NCI-H2196 (cell line): Measurements from ENCODE around the gene KMT2C.
"Not testable (repeated sequence)": the region's sequence is repeated elsewhere in the genome, so short reads cannot be mapped to it uniquely, and the experiment has no call there.

Experiments
- DNase-seq: peaks from one replicate; lab custom pipeline; 2025; ENCODE audit not compliant: unreplicated experiment; lab: John Stamatoyannopoulos, UW

Gene KMT2C

DNA sequence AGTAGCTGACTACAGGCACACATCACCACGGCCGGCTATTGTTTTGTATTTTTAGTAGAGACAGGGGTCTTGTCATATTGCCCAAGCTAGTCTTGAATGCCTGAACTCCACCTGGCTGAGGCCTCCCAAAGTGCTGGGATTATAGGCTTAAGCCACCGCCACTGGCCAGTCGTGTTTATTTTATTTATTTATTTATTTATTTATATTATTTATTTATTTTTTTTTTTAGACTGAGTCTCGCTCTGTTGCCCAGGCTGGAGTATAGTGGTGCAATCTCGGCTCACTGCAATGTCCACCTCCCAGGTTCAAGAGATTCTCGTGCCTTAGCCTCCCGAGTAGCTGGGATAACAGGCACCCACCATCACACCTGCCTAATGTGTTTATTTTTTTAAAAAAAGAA, 6.0 kb upstream of the KMT2C start:
- not testable (repeated sequence) for DNase-seq

GRCh38 chr7:152441168-152441567, 5.4 kb upstream of the KMT2C start:
- DNase-seq, result not testable (repeated sequence)

- DNase-seq, result not testable (repeated sequence)
Measured at GRCh38 chr7:152438017-152438416, 2.2 kb upstream of the KMT2C start.

- not testable (repeated sequence) for DNase-seq
Measured at GRCh38 chr7:152436931-152437575, 1.2 kb upstream of the KMT2C start.

DNA sequence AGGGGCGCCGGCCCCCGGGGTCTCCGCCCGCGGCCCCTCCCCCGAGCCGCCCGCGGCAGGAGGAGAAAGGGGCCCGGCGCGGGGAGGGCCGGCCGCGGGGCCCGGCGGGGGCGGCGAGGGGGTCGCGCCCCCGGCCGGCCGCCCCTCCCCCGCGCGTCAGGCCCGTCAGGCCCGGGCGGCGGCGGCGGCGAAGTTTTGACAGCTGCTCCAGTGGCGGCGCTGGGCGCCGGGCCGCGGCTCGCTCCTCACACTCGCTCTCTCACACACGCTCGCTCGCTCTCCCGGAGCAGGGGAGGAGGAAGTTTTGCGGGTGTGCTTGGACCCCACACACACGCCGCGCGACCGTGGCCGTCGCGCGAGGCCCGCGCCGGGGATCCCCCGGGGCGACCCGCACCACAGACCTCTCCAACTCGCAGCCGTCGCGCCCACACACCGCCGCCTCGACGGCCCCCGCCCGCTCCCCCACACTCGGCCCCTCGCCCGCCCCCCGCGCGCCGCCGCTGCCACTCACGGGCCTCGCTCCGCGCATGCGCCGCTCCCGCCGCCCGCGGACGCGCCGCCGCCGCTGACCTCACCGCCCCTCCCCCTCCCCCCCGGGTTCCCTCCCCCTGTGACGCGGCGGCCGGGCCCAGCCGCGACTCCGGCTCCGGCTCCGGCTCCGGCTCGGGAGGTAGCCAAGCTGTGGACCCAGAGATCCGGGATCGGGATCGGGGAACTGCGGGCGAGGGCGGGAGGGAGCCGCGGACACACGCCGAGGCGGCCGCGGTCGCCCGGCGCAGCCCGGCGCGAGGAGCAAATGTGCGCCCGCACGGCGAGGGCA, 518 bp upstream of the KMT2C start:
- peak; percentile 83 for DNase-seq

DNA sequence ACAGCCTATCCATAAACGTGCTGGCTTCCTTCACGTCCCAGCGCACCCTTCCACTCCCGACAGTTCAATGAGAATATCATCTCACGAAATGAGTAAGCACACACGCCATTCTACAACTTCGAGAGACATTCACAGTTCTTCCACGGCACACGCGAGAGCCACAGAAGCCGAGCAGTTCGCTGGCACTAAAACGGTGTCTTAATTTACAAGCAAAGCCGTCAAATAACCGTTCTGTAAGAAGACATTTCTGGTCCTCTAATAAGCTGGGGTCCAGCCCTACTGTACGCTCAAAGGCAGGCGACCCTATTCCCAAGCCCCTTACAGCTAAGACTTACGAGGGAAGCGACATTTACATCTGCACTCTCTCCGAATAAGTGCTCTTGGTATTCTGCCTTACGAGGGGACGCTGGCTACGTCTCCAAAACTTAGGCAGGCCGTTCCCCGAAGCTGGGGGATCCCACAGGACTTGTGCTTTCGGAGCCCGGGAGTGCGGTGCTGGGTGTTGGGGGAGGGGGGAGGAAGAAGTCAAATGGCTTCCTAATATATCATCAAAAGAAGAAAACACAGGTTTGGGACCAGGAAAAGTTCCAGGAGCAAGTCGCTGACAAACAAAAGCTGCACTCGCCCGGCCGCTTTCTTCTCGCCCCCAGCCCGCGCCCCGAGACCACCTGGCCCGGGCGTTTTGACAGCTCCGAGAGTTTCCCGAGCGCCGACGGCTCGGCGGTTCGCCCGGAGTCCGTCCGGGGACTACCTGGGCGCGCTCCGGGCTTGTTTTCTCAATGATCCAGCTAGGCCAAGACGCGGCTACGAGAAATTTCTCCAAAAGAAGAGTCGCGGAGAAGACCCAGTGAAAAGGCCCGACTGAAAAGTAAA, 1.1 kb downstream of the KMT2C start:
- DNase-seq, result not testable (repeated sequence)

DNA sequence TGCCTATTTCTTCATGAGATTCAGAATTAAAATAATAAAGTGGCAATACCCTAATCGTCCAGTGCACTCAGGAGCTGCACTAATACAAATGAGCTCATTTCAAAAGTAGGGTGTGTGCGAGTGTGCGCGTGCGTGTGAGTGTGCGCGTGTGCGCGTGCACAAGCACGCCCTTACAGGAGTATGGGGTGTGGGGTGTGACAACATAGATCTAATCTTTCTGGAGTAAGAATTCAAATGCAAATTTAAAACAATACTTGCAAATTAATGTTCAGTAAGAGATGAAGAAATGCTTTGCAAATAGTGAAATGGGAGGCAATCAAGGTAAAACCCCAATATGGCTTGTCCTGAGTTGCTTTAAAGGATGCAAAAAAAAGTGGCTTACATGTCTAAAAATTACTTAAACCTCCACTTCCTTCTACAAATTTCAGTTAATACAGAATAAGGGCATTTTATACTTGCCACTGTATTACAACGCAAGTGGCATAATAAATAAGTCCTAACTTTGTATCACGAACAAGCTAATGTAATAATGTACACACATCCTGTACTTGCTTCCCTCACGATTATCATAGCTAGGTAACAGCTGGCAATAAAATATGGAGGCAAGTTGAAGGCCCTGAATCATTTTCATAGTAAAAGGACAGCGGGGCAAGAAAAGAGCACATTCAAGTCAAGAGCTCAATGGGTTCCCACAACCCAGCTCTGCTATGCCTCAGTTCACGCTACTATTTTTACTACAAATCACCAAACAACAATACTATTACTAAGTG, 1.9 kb downstream of the KMT2C start:
- not testable (repeated sequence) for DNase-seq

DNA sequence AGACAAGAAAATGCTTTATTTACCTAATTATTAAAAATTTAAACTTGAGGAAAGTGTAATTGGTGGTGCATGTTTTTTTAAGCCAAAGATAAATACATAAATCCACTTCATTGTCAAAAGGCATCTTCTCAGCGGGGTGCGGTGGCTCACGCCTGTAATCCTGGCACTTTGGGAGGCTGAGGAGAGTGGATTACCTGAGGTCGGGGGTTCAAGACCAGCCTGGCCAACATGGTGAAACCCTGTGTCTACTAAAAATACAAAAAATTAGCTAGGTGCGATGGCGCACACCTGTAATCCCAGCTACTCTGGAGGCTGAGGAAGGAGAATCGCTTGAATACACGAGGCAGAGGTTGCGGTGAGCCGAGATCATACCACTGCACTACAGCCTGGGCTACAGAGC, 3.1 kb downstream of the KMT2C start:
- DNase-seq, result not testable (repeated sequence)

DNA sequence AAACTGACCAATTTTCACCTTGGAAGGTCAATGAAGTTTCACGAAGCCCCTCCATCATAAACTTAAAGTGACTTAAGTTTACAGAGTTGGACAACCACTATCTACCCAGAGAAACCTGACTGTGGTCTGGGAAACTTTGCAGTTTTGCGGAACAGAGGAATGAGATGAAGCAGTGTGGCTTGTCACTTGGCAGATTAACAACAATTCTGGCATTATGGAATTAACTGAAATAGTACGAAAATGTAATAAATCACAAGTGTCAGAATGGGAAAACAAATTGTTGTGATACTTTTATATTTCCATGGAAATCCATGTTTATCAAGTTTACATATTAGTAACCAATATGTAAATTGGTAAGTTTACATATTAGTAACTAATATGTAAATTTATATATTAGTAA, 4.9 kb downstream of the KMT2C start:
- no peak for DNase-seq

DNA sequence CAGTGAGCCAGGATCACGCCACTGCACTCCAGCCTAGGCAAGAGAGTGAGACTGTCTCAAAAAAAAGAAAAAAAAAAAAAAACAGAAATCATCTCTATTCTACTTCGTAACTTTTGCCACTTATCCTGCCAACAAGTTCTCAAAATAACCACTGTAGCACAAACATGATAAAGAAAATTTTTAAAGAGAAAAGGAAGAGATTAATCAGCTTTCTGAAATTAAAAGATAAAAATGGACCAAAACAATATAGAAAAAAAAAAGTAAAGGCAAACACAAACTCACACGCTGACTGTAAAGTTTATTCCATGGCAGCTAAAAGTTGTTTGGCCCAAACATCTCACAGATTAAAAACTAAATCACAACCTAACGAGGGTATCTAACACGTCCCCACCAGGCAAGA, 5.7 kb downstream of the KMT2C start:
- DNase-seq, result not testable (repeated sequence)

GRCh38 chr7:152424348-152425108, 11.3 kb downstream of the KMT2C start:
- DNase-seq, result no peak

DNA sequence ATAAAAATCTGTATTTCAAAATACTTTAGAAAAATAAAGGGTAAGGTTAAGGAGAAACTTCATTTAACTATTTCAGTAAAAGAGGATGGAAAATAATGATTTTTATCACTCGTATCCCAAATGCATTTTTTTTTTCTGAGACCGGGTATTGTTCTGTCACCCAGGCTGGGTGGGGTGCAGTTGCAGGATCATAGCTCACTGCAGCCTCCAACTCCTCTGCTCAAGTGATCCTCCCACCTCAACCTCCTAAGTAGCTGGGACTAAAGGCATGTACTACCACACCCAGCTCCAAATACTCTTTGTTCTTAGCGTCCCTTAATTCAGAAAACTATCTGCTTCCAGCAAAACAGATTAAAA, 11.8 kb downstream of the KMT2C start:
- DNase-seq, result no peak

GRCh38 chr7:152423171-152423570, 12.6 kb downstream of the KMT2C start:
- not testable (repeated sequence) for DNase-seq

- DNase-seq, result not testable (repeated sequence)
Measured at GRCh38 chr7:152420950-152421349, 14.9 kb downstream of the KMT2C start.

- DNase-seq, result no peak
Measured at GRCh38 chr7:152419473-152420429, 16.1 kb downstream of the KMT2C start.

GRCh38 chr7:152414779-152415178, 21.0 kb downstream of the KMT2C start:
- no peak for DNase-seq

GRCh38 chr7:152411389-152411788, 24.4 kb downstream of the KMT2C start:
- no peak for DNase-seq

- no peak for DNase-seq
Measured at GRCh38 chr7:152406491-152406890, 29.3 kb downstream of the KMT2C start.

- not testable (repeated sequence) for DNase-seq
Measured at GRCh38 chr7:152406030-152406429, 29.8 kb downstream of the KMT2C start.
